ENCODE data around the gene WDR88. TPM values are rescaled to one million over a fixed set of nuclear protein-coding genes. Genes with fewer than 3 reads are reported as not detected.

The WDR88 gene
- polyA plus RNA-seq: 0.35 TPM in 1 of 2 replicates, not detected in the other
- polyA minus RNA-seq: not detected in 2 replicates

DNA sequence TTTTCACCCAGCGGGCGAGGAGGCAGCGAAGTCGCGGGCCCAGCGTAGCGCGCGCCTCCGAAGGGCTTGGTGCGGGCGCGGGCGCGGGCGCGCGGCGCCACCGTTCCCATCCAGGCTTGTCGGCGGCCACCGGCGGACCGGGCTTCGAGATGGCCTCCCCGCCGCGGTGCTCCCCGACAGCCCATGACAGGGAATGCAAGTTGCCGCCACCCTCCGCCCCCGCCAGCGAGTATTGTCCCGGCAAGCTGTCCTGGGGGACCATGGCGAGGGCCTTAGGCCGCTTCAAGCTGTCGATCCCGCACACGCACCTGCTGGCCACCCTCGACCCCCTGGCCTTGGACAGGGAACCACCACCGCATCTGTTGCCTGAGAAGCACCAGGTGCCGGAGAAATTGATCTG lies at the start of gene WDR88:
Gene WDR88 (plus strand): TSS at position 94 of the 400 bp plus-strand sequence. CDS start 56 bp downstream, at position 150.
- Histone ChIP-seq H3K79me2 (replicated peaks; ENCODE audit: insufficient read depth, low read length) (no peaks in the 10 kb centered on the region), H3K9me2 (ENCODE audit: insufficient read depth, low read length) (no peaks in the 10 kb centered on the region), H3K9me3 (ENCODE audit: low read length) (no peaks in the 10 kb centered on the region), H3K4me3 (ENCODE audit: low read length) (no peak within 1 kb of the TSS), H3K4me2 (ENCODE audit: low read length) (no peak within 1 kb of the TSS), H3K27me3 (ENCODE audit: insufficient read depth, low read depth, low read length) (no peaks in the 10 kb centered on the region), H3K36me3 (ENCODE audit: insufficient read depth, low read length) (no peaks in the 10 kb centered on the region), H2AFZ (ENCODE audit: low read depth, low read length) (no peak within 1 kb of the TSS), H3K9ac (ENCODE audit: low read length) (no peak within 1 kb of the TSS), H3F3A (ENCODE audit: insufficient read depth, low read length, poor library complexity, severe bottlenecking) (no peaks in the 10 kb centered on the region), H3K27ac (ENCODE audit: low read length) (no peak within 1 kb of the TSS), H4K20me1 (ENCODE audit: insufficient read depth) (no peaks in the 10 kb centered on the region)
- no peak for TF ChIP-seq RAD21 (conservative IDR thresholded peaks at IDR 0.05)
- no peak for TF ChIP-seq SMC3 (conservative IDR thresholded peaks at IDR 0.05; ENCODE audit: poor library complexity)
- TF ChIP-seq, protein P1, sequence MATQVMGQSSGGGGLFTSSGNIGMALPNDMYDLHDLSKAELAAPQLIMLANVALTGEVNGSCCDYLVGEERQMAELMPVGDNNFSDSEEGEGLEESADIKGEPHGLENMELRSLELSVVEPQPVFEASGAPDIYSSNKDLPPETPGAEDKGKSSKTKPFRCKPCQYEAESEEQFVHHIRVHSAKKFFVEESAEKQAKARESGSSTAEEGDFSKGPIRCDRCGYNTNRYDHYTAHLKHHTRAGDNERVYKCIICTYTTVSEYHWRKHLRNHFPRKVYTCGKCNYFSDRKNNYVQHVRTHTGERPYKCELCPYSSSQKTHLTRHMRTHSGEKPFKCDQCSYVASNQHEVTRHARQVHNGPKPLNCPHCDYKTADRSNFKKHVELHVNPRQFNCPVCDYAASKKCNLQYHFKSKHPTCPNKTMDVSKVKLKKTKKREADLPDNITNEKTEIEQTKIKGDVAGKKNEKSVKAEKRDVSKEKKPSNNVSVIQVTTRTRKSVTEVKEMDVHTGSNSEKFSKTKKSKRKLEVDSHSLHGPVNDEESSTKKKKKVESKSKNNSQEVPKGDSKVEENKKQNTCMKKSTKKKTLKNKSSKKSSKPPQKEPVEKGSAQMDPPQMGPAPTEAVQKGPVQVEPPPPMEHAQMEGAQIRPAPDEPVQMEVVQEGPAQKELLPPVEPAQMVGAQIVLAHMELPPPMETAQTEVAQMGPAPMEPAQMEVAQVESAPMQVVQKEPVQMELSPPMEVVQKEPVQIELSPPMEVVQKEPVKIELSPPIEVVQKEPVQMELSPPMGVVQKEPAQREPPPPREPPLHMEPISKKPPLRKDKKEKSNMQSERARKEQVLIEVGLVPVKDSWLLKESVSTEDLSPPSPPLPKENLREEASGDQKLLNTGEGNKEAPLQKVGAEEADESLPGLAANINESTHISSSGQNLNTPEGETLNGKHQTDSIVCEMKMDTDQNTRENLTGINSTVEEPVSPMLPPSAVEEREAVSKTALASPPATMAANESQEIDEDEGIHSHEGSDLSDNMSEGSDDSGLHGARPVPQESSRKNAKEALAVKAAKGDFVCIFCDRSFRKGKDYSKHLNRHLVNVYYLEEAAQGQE (IDR thresholded peaks at IDR 0.05; ENCODE audit: borderline replicate concordance): no peak
- no peak for TF ChIP-seq EP300 (conservative IDR thresholded peaks at IDR 0.05; ENCODE audit: poor library complexity, severe bottlenecking)
- TF ChIP-seq TAF1 (IDR thresholded peaks at IDR 0.05; ENCODE audit: low read depth): no peak
- TF ChIP-seq EZH2 (IDR thresholded peaks at IDR 0.05; ENCODE audit: borderline replicate concordance, insufficient read depth, low read length, poor library complexity, severe bottlenecking): no peak
- no peak for TF ChIP-seq CTCF (IDR thresholded peaks at IDR 0.05; ENCODE audit: poor library complexity, severe bottlenecking)
- no peak for TF ChIP-seq POLR2AphosphoS5 (IDR thresholded peaks at IDR 0.05)
- TF ChIP-seq MXI1 (conservative IDR thresholded peaks at IDR 0.05; ENCODE audit: poor library complexity, severe bottlenecking): no peak

- Histone ChIP-seq H3K9me2 (ENCODE audit: insufficient read depth, low read length) (no peaks in the 10 kb centered on the region), H3K4me3 (ENCODE audit: low read length) (no peak overlapping the region), H3K27ac (ENCODE audit: low read length) (no peak overlapping the region), H2AFZ (ENCODE audit: low read depth, low read length) (no peak overlapping the region), H3F3A (ENCODE audit: insufficient read depth, low read length, poor library complexity, severe bottlenecking) (no peaks in the 10 kb centered on the region), H3K79me2 (replicated peaks; ENCODE audit: insufficient read depth, low read length) (peaks cover 12% of the 10 kb centered on the region), H3K36me3 (ENCODE audit: insufficient read depth, low read length) (no peaks in the 10 kb centered on the region), H4K20me1 (ENCODE audit: insufficient read depth) (peaks cover 4% of the 10 kb centered on the region), H3K4me2 (ENCODE audit: low read length) (no peak overlapping the region), H3K9ac (ENCODE audit: low read length) (no peak overlapping the region), H3K9me3 (ENCODE audit: low read length) (no peaks in the 10 kb centered on the region), H3K27me3 (ENCODE audit: insufficient read depth, low read depth, low read length) (no peaks in the 10 kb centered on the region)
- TF ChIP-seq POLR2AphosphoS5 (IDR thresholded peaks at IDR 0.05): no peak
- TF ChIP-seq CTCF (IDR thresholded peaks at IDR 0.05; ENCODE audit: poor library complexity, severe bottlenecking): no peak
- no peak for TF ChIP-seq SMC3 (conservative IDR thresholded peaks at IDR 0.05; ENCODE audit: poor library complexity)
- no peak for TF ChIP-seq MXI1 (conservative IDR thresholded peaks at IDR 0.05; ENCODE audit: poor library complexity, severe bottlenecking)
- no peak for TF ChIP-seq EP300 (conservative IDR thresholded peaks at IDR 0.05; ENCODE audit: poor library complexity, severe bottlenecking)
- TF ChIP-seq RAD21 (conservative IDR thresholded peaks at IDR 0.05): no peak
- TF ChIP-seq, protein P1 (IDR thresholded peaks at IDR 0.05; ENCODE audit: borderline replicate concordance): no peak
- TF ChIP-seq TAF1 (IDR thresholded peaks at IDR 0.05; ENCODE audit: low read depth): no peak
- no peak for TF ChIP-seq EZH2 (IDR thresholded peaks at IDR 0.05; ENCODE audit: borderline replicate concordance, insufficient read depth, low read length, poor library complexity, severe bottlenecking)
These were observed 46.3 kb upstream of the WDR88 start for GRCh38 chr19:33085570-33086128.
